Germinal center (tissue), 1 donor: ENCODE results near the gene IL18RAP.

ENCODE experiments used
- DNase-seq: peaks from one replicate; pipeline ENCODE4 v3.0.0; 2012; ENCODE audit warnings: mixed read lengths, low spot score

IL18RAP gene

GRCh38 chr2:102422910-102423309 lies at the start of gene IL18RAP:
IL18RAP (plus strand) TSS chr2:102423160; CDS start chr2:102423278, 118 bp downstream.
- DNase-seq, result no peak

GRCh38 chr2:102376052-102376591 lies 46.8 kb upstream of the IL18RAP start:
- DNase-seq, result no peak

GRCh38 chr2:102383722-102384121 lies 39.2 kb upstream of the IL18RAP start:
- no peak for DNase-seq

GRCh38 chr2:102385522-102385921 lies 37.4 kb upstream of the IL18RAP start:
- DNase-seq, result no peak

GRCh38 chr2:102386004-102386403 lies 37.0 kb upstream of the IL18RAP start:
- DNase-seq, result no peak

GRCh38 chr2:102386867-102387541 lies 36.0 kb upstream of the IL18RAP start:
- no peak for DNase-seq

- no peak for DNase-seq
Observed at GRCh38 chr2:102387763-102388546, 35.0 kb upstream of the IL18RAP start.

GRCh38 chr2:102391565-102391964 lies 31.4 kb upstream of the IL18RAP start:
- no peak for DNase-seq

GRCh38 chr2:102392096-102392495 lies 30.9 kb upstream of the IL18RAP start:
- no peak for DNase-seq

- no peak for DNase-seq
Observed at GRCh38 chr2:102392942-102393341, 30.0 kb upstream of the IL18RAP start.

- no peak for DNase-seq
Observed at GRCh38 chr2:102396012-102396411, 26.9 kb upstream of the IL18RAP start.

GRCh38 chr2:102397209-102397608 lies 25.8 kb upstream of the IL18RAP start:
- no peak for DNase-seq

GRCh38 chr2:102399499-102400141 lies 23.3 kb upstream of the IL18RAP start:
- DNase-seq, result no peak

- no peak for DNase-seq
Observed at GRCh38 chr2:102401456-102401855, 21.5 kb upstream of the IL18RAP start.

- no peak for DNase-seq
Observed at GRCh38 chr2:102401865-102402264, 21.1 kb upstream of the IL18RAP start.

GRCh38 chr2:102410952-102411351 lies 12.0 kb upstream of the IL18RAP start:
- no peak for DNase-seq

GRCh38 chr2:102412199-102412598 lies 10.8 kb upstream of the IL18RAP start:
- no peak for DNase-seq

GRCh38 chr2:102417946-102418345 lies 5.0 kb upstream of the IL18RAP start:
- no peak for DNase-seq

- DNase-seq, result no peak
Observed at GRCh38 chr2:102418421-102418961, 4.5 kb upstream of the IL18RAP start.

GRCh38 chr2:102420290-102420689 lies 2.7 kb upstream of the IL18RAP start:
- DNase-seq, result no peak

- DNase-seq, result no peak
Observed at GRCh38 chr2:102421890-102422759, 835 bp upstream of the IL18RAP start.
